AG09309 (cell line): Measurements from ENCODE around the gene PLA2G3.

Experiments used
- DNase-seq: peaks from one replicate; pipeline ENCODE4 v3.0.0-alpha.2; 2010; ENCODE audit warnings: low read depth
- H3K4me3 ChIP-seq: 2 replicates; pipeline ENCODE4 v1.5.1; 2011; ENCODE audit warnings: mild to moderate bottlenecking, low read depth, low read length, moderate library complexity; ENCODE audit not compliant: control insufficient read depth
- TF ChIP-seq, protein P1 (sequence below): IDR thresholded peaks from 2 replicates; pipeline ENCODE4 v1.5.1; 2011; ENCODE audit warnings: mild to moderate bottlenecking, low read depth, low read length, inconsistent platforms; ENCODE audit not compliant: insufficient read depth, control insufficient read depth; ENCODE audit errors: missing control alignments

The PLA2G3 gene

GRCh38 chr22:31139866-31140716, at the start of gene PLA2G3:
Gene PLA2G3 (minus strand): TSS chr22:31140508. CDS start chr22:31140354, 154 bp downstream.
- TF ChIP-seq, protein P1, sequence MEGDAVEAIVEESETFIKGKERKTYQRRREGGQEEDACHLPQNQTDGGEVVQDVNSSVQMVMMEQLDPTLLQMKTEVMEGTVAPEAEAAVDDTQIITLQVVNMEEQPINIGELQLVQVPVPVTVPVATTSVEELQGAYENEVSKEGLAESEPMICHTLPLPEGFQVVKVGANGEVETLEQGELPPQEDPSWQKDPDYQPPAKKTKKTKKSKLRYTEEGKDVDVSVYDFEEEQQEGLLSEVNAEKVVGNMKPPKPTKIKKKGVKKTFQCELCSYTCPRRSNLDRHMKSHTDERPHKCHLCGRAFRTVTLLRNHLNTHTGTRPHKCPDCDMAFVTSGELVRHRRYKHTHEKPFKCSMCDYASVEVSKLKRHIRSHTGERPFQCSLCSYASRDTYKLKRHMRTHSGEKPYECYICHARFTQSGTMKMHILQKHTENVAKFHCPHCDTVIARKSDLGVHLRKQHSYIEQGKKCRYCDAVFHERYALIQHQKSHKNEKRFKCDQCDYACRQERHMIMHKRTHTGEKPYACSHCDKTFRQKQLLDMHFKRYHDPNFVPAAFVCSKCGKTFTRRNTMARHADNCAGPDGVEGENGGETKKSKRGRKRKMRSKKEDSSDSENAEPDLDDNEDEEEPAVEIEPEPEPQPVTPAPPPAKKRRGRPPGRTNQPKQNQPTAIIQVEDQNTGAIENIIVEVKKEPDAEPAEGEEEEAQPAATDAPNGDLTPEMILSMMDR = peak; percentile 9
- H3K4me3 ChIP-seq = no peak within 1 kb of the TSS
- no peak for DNase-seq

DNA sequence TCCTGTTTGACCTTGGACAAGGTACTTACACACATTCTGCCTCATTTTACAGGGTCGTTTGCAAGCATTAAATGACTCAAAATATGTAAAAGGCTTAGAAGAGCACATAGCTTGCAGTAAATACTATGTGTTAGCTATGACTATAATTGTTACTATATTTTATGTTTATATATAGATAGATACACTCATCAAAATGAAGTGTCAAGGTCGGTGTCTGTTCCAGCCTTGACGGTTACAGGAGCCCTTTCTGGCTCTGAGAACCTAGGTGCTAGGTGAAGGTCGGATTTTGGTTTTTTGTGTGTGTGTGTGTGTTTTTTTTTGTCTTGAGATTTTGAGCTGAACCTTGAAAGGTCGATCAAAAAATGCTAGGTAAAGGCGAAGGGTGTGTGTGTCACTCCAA, 47.3 kb upstream of the PLA2G3 start:
- TF ChIP-seq, protein P1 = no peak
- DNase-seq = no peak
- H3K4me3 ChIP-seq = no peak overlapping the region

DNA sequence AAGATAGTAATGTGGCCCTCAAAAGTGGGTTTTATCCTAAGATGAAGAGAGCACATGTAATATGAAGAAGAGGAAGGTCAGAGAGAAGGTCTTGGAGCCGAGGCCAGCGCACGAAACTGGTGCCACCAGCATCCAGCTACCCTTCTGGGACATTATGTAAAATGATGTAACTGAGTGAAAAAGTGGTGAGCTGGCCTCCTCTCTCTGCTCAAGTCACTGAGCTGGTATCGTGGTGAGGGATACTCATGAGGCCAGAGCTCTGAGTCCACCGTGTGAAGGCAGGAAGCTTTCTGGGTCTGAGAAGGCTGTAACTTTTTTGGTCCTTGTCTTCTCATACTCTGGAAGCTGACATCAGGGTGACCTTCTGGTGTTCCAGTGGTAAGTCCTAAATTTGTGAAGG, 44.7 kb upstream of the PLA2G3 start:
- TF ChIP-seq, protein P1 = no peak
- no peak for DNase-seq

GRCh38 chr22:31184015-31184414, 43.7 kb upstream of the PLA2G3 start:
- no peak for DNase-seq
- TF ChIP-seq, protein P1 = no peak
- no peak overlapping the region for H3K4me3 ChIP-seq

More for the DNA sequence above, 44.7 kb upstream of the PLA2G3 start:
- no peak overlapping the region for H3K4me3 ChIP-seq

- DNase-seq = no peak
- TF ChIP-seq, protein P1 = no peak
- H3K4me3 ChIP-seq = no peak overlapping the region
Measured at GRCh38 chr22:31179345-31179744, 39.0 kb upstream of the PLA2G3 start.

GRCh38 chr22:31178859-31179258, 38.6 kb upstream of the PLA2G3 start:
- H3K4me3 ChIP-seq = no peak overlapping the region

More at GRCh38 chr22:31178859-31179258, 38.6 kb upstream of the PLA2G3 start:
- no peak for DNase-seq
- TF ChIP-seq, protein P1 = no peak
